Tibial artery (tissue), 4 donors: ENCODE results near the gene BUD31.

ENCODE experiments used
- DNase-seq, 2 donors: peaks; one replicate each; pipeline ENCODE4 v3.0.0-alpha.2; 2019
- H3K27ac ChIP-seq, 2 donors: fragments of 200-600 bp; sonication (generic) in 1 of 2; 1 replicate in 1 of 2; 2 replicates in 1 of 2; pipeline ENCODE4 v1.5.1; 2018 to 2019; ENCODE audit warnings: mild to moderate bottlenecking in 1 of 2
- H3K27me3 ChIP-seq, 2 donors: fragments of 200-600 bp; sonication (generic) in 1 of 2; one replicate each; pipeline versions ENCODE4 v1.5.1 to v1.6.0; 2016 to 2019
- H3K36me3 ChIP-seq, 3 donors: fragments of 200-600 bp; sonication (generic) in 2 of 3; one replicate each; pipeline ENCODE4 v1.5.1; 2016 to 2019; ENCODE audit warnings: mild to moderate bottlenecking in 2 of 3
- H3K4me1 ChIP-seq, 4 donors: fragments of 200-600 bp; sonication (generic) in 2 of 4; 1 replicate in 3 of 4; 2 replicates in 1 of 4; pipeline ENCODE4 v1.5.1; 2016 to 2019
- H3K4me3 ChIP-seq, 2 donors: fragments of 200-600 bp; sonication (generic) in 1 of 2; 1 replicate in 1 of 2; 2 replicates in 1 of 2; pipeline ENCODE4 v1.5.1; 2018 to 2019; ENCODE audit warnings: mild to moderate bottlenecking in 2 of 2
- H3K9me3 ChIP-seq, 3 donors: fragments of 200-600 bp; sonication (generic) in 1 of 3; one replicate each; pipeline ENCODE4 v1.5.1; 2016 to 2019
- intact Hi-C: fragments of 100-400 bp; cut with DNase I; formaldehyde crosslinking; loops from one replicate; pipeline ENCODE4 v1.15.0; 2023; ENCODE audit warnings: low total_unique reads
- TF ChIP-seq, protein P1 (sequence below), 2 experiments: fragments of 200-600 bp in 1 of 2; fragments of 450-650 bp in 1 of 2; IDR thresholded peaks; one replicate each; pipeline ENCODE4 v1.5.1; 2017 to 2019; ENCODE audit warnings: antibody characterized with exemption in 2 of 2, mild to moderate bottlenecking in 1 of 2, moderate library complexity in 1 of 2

The BUD31 gene

DNA sequence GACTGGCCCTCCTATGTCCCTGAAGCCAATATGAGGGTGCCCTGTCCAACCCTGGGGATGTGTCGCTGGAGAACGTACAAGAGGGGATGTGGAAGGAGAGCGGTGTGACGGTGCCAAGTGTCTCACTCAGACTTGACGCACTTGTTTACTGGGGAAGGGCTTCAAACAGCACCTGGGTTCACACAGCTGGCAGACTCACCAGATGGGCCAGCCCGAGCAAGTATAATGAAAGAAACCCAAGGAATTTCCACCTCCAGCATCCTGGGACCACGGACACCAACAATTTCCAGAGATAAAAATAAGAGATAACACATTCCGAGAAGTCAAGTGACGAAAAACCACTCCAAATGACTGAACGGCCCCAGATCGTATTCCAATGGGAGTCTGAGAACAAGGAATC is 51.9 kb downstream of the BUD31 start:
- Histone ChIP-seq H3K4me3 (no peak overlapping the region), H3K36me3 (peaks cover 33 to 49% (median 41%) of the 10 kb centered on the region in 3 donors), H3K27ac (no peak overlapping the region), H3K27me3 (no peaks in the 10 kb centered on the region), H3K9me3 (no peaks in the 10 kb centered on the region), H3K4me1 (peaks cover 0 to 39% (median 25%) of the 10 kb centered on the region in 4 donors)
- TF ChIP-seq, protein P1, sequence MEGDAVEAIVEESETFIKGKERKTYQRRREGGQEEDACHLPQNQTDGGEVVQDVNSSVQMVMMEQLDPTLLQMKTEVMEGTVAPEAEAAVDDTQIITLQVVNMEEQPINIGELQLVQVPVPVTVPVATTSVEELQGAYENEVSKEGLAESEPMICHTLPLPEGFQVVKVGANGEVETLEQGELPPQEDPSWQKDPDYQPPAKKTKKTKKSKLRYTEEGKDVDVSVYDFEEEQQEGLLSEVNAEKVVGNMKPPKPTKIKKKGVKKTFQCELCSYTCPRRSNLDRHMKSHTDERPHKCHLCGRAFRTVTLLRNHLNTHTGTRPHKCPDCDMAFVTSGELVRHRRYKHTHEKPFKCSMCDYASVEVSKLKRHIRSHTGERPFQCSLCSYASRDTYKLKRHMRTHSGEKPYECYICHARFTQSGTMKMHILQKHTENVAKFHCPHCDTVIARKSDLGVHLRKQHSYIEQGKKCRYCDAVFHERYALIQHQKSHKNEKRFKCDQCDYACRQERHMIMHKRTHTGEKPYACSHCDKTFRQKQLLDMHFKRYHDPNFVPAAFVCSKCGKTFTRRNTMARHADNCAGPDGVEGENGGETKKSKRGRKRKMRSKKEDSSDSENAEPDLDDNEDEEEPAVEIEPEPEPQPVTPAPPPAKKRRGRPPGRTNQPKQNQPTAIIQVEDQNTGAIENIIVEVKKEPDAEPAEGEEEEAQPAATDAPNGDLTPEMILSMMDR (IDR thresholded peaks at IDR 0.05) = no peak
- no peak for DNase-seq
- intact Hi-C loops = no loop called here

DNA sequence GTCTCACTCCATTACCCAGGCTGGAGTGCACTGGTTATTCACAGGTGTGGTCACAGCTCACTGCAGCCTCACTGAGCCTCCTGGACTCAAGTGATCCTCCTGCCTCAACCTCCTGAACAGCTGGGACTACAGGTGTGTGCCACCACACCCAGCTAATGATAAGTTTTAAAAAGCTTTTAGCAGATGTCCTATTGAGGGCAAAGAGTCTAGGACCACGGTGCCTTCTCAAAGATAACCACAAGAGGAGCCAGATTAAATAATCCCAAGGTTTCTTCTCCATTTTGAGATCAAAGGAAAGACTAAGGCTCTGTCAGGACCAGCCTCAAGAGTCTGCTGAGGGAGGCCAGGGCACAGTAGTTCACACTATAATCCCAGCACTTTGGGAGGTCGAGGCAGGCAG is 52.5 kb downstream of the BUD31 start:
- no peaks in the 10 kb centered on the region for H3K9me3 ChIP-seq
- no peak overlapping the region for H3K4me3 ChIP-seq
- H3K27ac ChIP-seq = no peak overlapping the region
- no peak for DNase-seq
- intact Hi-C loops = no loop called here
- H3K4me1 ChIP-seq = peaks cover 0 to 41% (median 25%) of the 10 kb centered on the region in 4 donors
- TF ChIP-seq, protein P1 (IDR thresholded peaks at IDR 0.05) = no peak
- H3K36me3 ChIP-seq = peaks cover 28 to 43% (median 35%) of the 10 kb centered on the region in 3 donors
- no peaks in the 10 kb centered on the region for H3K27me3 ChIP-seq

DNA sequence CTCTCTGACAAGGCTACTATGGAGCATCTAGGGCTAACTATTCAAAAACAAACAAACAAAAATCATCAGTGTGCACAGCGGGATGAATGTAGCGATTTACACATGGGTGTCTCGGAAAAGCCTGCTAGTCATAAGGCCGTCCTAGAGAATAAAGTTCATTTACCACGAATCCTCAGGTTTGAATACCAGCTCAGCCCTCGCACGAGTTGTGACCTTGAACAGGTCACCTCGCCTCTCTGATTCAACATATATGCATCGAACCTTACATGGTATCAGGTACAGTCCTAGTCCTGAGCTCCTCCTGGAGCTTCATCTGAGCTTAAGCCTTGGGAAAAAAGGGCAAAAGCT is 56.6 kb downstream of the BUD31 start:
- Histone ChIP-seq H3K36me3 (peaks cover 0 to 6% (median 0%) of the 10 kb centered on the region in 3 donors), H3K27ac (peak overlapping the region; percentile 85), H3K27me3 (no peaks in the 10 kb centered on the region), H3K4me1 (peaks cover 0 to 41% (median 25%) of the 10 kb centered on the region in 4 donors), H3K9me3 (no peaks in the 10 kb centered on the region), H3K4me3 (peak overlapping the region; percentile 73 to 75)
- intact Hi-C loops = loop anchor here (5.0 kb wide), 1 partner anchor 37 kb away; the partner anchor contains the start of genes ZKSCAN5 and ZNF394
- TF ChIP-seq, protein P1 (IDR thresholded peaks at IDR 0.05) = no peak
- DNase-seq = no peak

- Histone ChIP-seq H3K27me3 (no peaks in the 10 kb centered on the region), H3K9me3 (no peaks in the 10 kb centered on the region), H3K27ac (no peak overlapping the region), H3K4me3 (no peak overlapping the region), H3K4me1 (peaks cover 0 to 29% (median 20%) of the 10 kb centered on the region in 4 donors), H3K36me3 (peaks cover 0 to 6% (median 0%) of the 10 kb centered on the region in 3 donors)
- TF ChIP-seq, protein P1 (IDR thresholded peaks at IDR 0.05) = no peak
- intact Hi-C loops = loop anchor here (5.0 kb wide), 1 partner anchor 34 kb away; the partner anchor contains the start of genes ZKSCAN5 and ZNF394
- DNase-seq = no peak
Measured at GRCh38 chr7:99468336-99468918, 59.7 kb downstream of the BUD31 start.
